Karpas-422 (cell line): ENCODE results near the gene ARHGEF4. TPM values are rescaled to one million over a fixed set of nuclear protein-coding genes. Genes with fewer than 3 reads are reported as not detected.

Source experiments
- DNase-seq: peaks from one replicate; pipeline ENCODE4 v3.0.0-alpha.2; 2015
- H2AFZ ChIP-seq: fragments of 200-600 bp; sonication (generic); 2 replicates; pipeline ENCODE4 v1.6.1; 2014; ENCODE audit warnings: antibody characterized with exemption, low read length, mixed read lengths
- H3K27ac ChIP-seq: fragments of 200-600 bp; sonication (generic); 2 replicates; pipeline ENCODE4 v1.5.1; 2014; ENCODE audit warnings: mild to moderate bottlenecking, low read length, moderate library complexity
- H3K27me3 ChIP-seq: fragments of 200-600 bp; sonication (generic); 2 replicates; pipeline ENCODE4 v1.6.1; 2014; ENCODE audit warnings: low read length, mixed read lengths
- H3K36me3 ChIP-seq: fragments of 200-600 bp; sonication (generic); 2 replicates; pipeline ENCODE4 v1.6.1; 2014; ENCODE audit warnings: low read length, mixed read lengths; ENCODE audit not compliant: insufficient read depth
- H3K4me1 ChIP-seq: fragments of 200-600 bp; sonication (generic); 2 replicates; pipeline ENCODE4 v1.6.1; 2014; ENCODE audit warnings: mild to moderate bottlenecking, low read length, mixed read lengths
- H3K4me2 ChIP-seq: fragments of 200-600 bp; sonication (generic); 2 replicates; pipeline ENCODE4 v1.6.1; 2014; ENCODE audit warnings: low read length, low read depth, mild to moderate bottlenecking; ENCODE audit not compliant: poor library complexity, severe bottlenecking
- H3K4me3 ChIP-seq: fragments of 200-600 bp; sonication (generic); 2 replicates; pipeline ENCODE4 v1.5.1; 2014; ENCODE audit warnings: mild to moderate bottlenecking, antibody characterized with exemption, low read length, mixed read lengths
- H3K79me2 ChIP-seq: fragments of 200-600 bp; sonication (generic); 2 replicates; pipeline ENCODE4 v1.6.1; 2014; ENCODE audit warnings: mild to moderate bottlenecking, low read length, mixed read lengths
- H3K9ac ChIP-seq: fragments of 200-600 bp; sonication (generic); 2 replicates; pipeline ENCODE4 v1.6.0; 2014; ENCODE audit warnings: low read length
- H3K9me2 ChIP-seq: fragments of 200-600 bp; sonication (generic), shearing (Covaris generic); replicated peaks from 2 replicates; pipeline ENCODE4 v1.6.0; 2014; ENCODE audit warnings: mild to moderate bottlenecking, low read length, moderate library complexity; ENCODE audit not compliant: insufficient read depth
- H3K9me3 ChIP-seq: fragments of 300-700, 200-600 bp; sonication (generic); 2 replicates; pipeline ENCODE4 v1.6.1; 2014; ENCODE audit warnings: low read length, mixed read lengths
- H4K20me1 ChIP-seq: fragments of 200-600 bp; sonication (generic); 2 replicates; pipeline ENCODE4 v1.6.1; 2014; ENCODE audit warnings: mild to moderate bottlenecking, antibody characterized with exemption, low read length, low read depth; ENCODE audit not compliant: insufficient read depth
- total RNA-seq: library from RNA; depleted of rRNA; stranded (reverse); fragments of >200 nt; shearing (Covaris generic); gene quantifications from 2 replicates; pipeline ENCODE4 v1.2.3, GENCODE V29; 2014; ENCODE audit warnings: low replicate concordance

Gene ARHGEF4
- total RNA-seq, 1 experiment from 2014 or later, result not detected

DNA sequence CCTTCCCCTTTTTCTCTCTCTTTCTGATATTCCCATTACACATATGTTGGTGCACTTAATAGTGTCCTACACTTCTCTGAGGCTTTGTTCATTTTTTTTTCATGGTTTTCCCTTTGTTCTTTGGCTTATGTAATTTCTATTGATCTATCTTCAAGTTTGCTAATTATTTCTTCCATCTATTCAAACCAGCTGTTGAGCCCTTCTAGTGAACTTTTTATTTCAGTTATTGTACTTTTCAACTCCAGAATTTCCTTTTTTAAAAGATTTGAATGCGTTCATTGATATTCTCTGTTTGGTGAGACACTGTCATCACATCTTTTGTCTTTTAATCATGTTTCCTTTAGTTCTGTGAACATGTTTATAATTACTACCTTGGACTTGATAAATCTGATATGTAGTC, 118.2 kb downstream of the ARHGEF4 start:
- no peak overlapping the region for H3K27ac ChIP-seq
- H3K4me3 ChIP-seq, result no peak overlapping the region

DNA sequence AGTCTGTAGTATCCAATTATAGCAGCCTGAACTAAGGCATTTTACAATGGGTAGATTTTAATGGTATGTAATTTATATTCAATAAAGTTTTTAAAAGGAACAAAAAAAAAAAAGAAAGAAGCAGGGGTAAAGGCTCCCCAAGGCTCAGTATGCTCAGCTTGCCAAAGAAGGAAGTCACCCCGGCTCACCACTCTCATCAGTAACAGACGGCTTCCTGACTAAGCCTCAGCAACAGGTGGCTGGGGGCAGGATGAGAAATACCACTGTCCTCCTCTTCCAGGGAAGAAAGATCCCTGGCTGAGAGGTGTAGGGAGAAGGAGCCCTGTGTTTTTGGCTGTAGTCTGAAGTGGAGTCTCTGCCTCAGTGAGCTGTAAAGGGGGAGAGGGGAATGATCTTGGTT, 121.2 kb downstream of the ARHGEF4 start:
- Histone ChIP-seq H3K36me3 (no peaks in the 10 kb centered on the region), H3K4me3 (no peak overlapping the region), H3K27me3 (no peaks in the 10 kb centered on the region), H3K9me3 (peaks cover 12% of the 10 kb centered on the region), H3K27ac (no peak overlapping the region), H2AFZ (no peak overlapping the region), H3K9ac (no peak overlapping the region), H3K9me2 (no peaks in the 10 kb centered on the region), H3K4me1 (no peaks in the 10 kb centered on the region), H3K79me2 (no peaks in the 10 kb centered on the region), H3K4me2 (no peak overlapping the region), H4K20me1 (no peaks in the 10 kb centered on the region)
- DNase-seq, result no peak

More for the DNA sequence above, 118.2 kb downstream of the ARHGEF4 start:
- H2AFZ ChIP-seq, result no peak overlapping the region
- no peaks in the 10 kb centered on the region for H3K4me1 ChIP-seq
- no peaks in the 10 kb centered on the region for H3K27me3 ChIP-seq
- H3K4me2 ChIP-seq, result no peak overlapping the region
- no peaks in the 10 kb centered on the region for H3K9me2 ChIP-seq
- H3K79me2 ChIP-seq, result no peaks in the 10 kb centered on the region
- no peak overlapping the region for H3K9ac ChIP-seq
- H4K20me1 ChIP-seq, result no peaks in the 10 kb centered on the region
- no peak for DNase-seq
- H3K9me3 ChIP-seq, result peaks cover 12% of the 10 kb centered on the region
- no peaks in the 10 kb centered on the region for H3K36me3 ChIP-seq

- H3K4me3 ChIP-seq, result no peak overlapping the region
- DNase-seq, result no peak
- H3K79me2 ChIP-seq, result no peaks in the 10 kb centered on the region
- H3K27me3 ChIP-seq, result no peaks in the 10 kb centered on the region
- no peak overlapping the region for H3K4me2 ChIP-seq
- no peaks in the 10 kb centered on the region for H3K9me3 ChIP-seq
- no peak overlapping the region for H3K27ac ChIP-seq
- no peaks in the 10 kb centered on the region for H3K9me2 ChIP-seq
- no peak overlapping the region for H3K9ac ChIP-seq
- H2AFZ ChIP-seq, result no peak overlapping the region
- H4K20me1 ChIP-seq, result no peaks in the 10 kb centered on the region
- no peaks in the 10 kb centered on the region for H3K4me1 ChIP-seq
- H3K36me3 ChIP-seq, result no peaks in the 10 kb centered on the region
Measured at GRCh38 chr2:130963196-130963848, 126.6 kb downstream of the ARHGEF4 start.

GRCh38 chr2:130963849-130964793, 127.4 kb downstream of the ARHGEF4 start:
- no peak for DNase-seq
- no peak overlapping the region for H3K9ac ChIP-seq
- H3K4me1 ChIP-seq, result no peaks in the 10 kb centered on the region
- H4K20me1 ChIP-seq, result no peaks in the 10 kb centered on the region
- H3K36me3 ChIP-seq, result no peaks in the 10 kb centered on the region
- H3K4me2 ChIP-seq, result no peak overlapping the region
- no peaks in the 10 kb centered on the region for H3K9me2 ChIP-seq
- no peaks in the 10 kb centered on the region for H3K79me2 ChIP-seq
- H3K9me3 ChIP-seq, result no peaks in the 10 kb centered on the region
- no peak overlapping the region for H3K4me3 ChIP-seq
- no peak overlapping the region for H3K27ac ChIP-seq
- H3K27me3 ChIP-seq, result no peaks in the 10 kb centered on the region
- H2AFZ ChIP-seq, result no peak overlapping the region

GRCh38 chr2:130964931-130965330, 128.2 kb downstream of the ARHGEF4 start:
- Histone ChIP-seq H3K27ac (no peak overlapping the region), H4K20me1 (no peaks in the 10 kb centered on the region), H3K9ac (no peak overlapping the region), H3K4me2 (no peak overlapping the region), H3K4me3 (no peak overlapping the region), H3K79me2 (no peaks in the 10 kb centered on the region), H3K9me3 (no peaks in the 10 kb centered on the region), H3K4me1 (no peaks in the 10 kb centered on the region), H2AFZ (no peak overlapping the region), H3K27me3 (no peaks in the 10 kb centered on the region), H3K36me3 (no peaks in the 10 kb centered on the region), H3K9me2 (no peaks in the 10 kb centered on the region)
- DNase-seq, result no peak

GRCh38 chr2:130966149-130966774, 129.5 kb downstream of the ARHGEF4 start:
- Histone ChIP-seq H3K4me2 (no peak overlapping the region), H3K27me3 (no peaks in the 10 kb centered on the region), H3K9me2 (no peaks in the 10 kb centered on the region), H3K27ac (no peak overlapping the region), H3K79me2 (no peaks in the 10 kb centered on the region), H3K36me3 (no peaks in the 10 kb centered on the region), H3K4me3 (no peak overlapping the region), H3K9me3 (no peaks in the 10 kb centered on the region), H3K4me1 (no peaks in the 10 kb centered on the region), H4K20me1 (no peaks in the 10 kb centered on the region), H2AFZ (no peak overlapping the region), H3K9ac (no peak overlapping the region)
- no peak for DNase-seq

DNA sequence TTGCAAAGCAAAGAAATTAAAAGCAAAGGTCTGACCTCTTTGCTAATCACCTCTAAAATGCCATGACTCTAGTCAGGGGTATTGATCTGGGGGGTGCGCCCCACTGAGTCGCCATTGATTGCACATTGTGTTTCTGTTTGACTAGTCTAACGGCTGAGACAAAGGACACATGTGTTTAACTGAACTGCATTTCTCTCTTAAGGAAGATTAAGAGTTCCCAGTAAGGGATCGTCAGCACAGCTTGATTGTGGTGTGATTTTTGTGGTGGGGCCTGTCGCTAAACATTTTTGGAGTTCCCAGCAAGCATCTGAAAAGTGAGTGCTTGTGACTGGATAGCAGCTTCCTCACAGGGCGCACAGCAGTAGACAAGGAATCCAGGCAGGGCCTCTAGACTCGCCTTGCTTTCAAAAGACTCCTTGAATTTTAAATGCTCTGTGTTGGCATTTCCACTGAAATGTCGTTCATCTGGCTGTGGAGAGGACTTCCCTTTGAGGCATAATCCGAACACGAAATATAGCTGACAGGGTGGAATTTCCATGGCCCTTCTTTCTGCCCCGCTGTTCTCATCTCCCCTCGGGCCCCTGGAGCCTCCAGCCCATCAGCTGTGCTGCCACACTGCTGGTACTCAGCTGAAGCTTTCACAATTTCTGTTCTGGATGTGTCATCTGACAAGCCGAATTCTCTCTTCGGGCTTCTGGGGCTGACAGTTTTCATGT, 130.2 kb downstream of the ARHGEF4 start:
- Histone ChIP-seq H3K9me2 (no peaks in the 10 kb centered on the region), H3K27me3 (no peaks in the 10 kb centered on the region), H3K4me1 (no peaks in the 10 kb centered on the region), H3K9ac (no peak overlapping the region), H3K79me2 (no peaks in the 10 kb centered on the region), H3K4me3 (no peak overlapping the region), H4K20me1 (no peaks in the 10 kb centered on the region), H3K9me3 (no peaks in the 10 kb centered on the region), H3K27ac (no peak overlapping the region), H3K4me2 (no peak overlapping the region), H3K36me3 (no peaks in the 10 kb centered on the region), H2AFZ (no peak overlapping the region)
- DNase-seq, result no peak

- Histone ChIP-seq H3K9me2 (no peaks in the 10 kb centered on the region), H3K79me2 (no peaks in the 10 kb centered on the region), H3K27ac (no peak overlapping the region), H3K27me3 (no peaks in the 10 kb centered on the region), H3K36me3 (no peaks in the 10 kb centered on the region), H3K9me3 (peaks cover 3% of the 10 kb centered on the region), H3K4me2 (no peak overlapping the region), H2AFZ (no peak overlapping the region), H3K9ac (no peak overlapping the region), H3K4me3 (no peak overlapping the region), H4K20me1 (no peaks in the 10 kb centered on the region), H3K4me1 (no peaks in the 10 kb centered on the region)
- no peak for DNase-seq
Measured at GRCh38 chr2:130972410-130972809, 135.7 kb downstream of the ARHGEF4 start.
